GM19351 (cell line): ENCODE measurements around the gene OR52E6.
A peak's percentile ranks its signal among the peaks of the same experiment; 100 is the strongest.

Experiments
- ATAC-seq: cut with Tn5 transposase; IDR thresholded peaks from one replicate; pipeline ENCODE4 v1.9.1; 2021; ENCODE audit warnings: mild to moderate bottlenecking, moderate library complexity; ENCODE audit not compliant: unreplicated experiment

OR52E6 gene

GRCh38 chr11:5841797-5842196, at the start of gene OR52E6:
TSS of gene OR52E6 (minus strand) at chr11:5841897. CDS start at chr11:5841897, 0 bp downstream.
- ATAC-seq, result no peak

GRCh38 chr11:5891216-5891800, 49.6 kb upstream of the OR52E6 start:
- no peak for ATAC-seq

- ATAC-seq, result no peak
Measured at GRCh38 chr11:5887661-5888060, 46.0 kb upstream of the OR52E6 start.

- no peak for ATAC-seq
Measured at GRCh38 chr11:5887172-5887571, 45.5 kb upstream of the OR52E6 start.

GRCh38 chr11:5881756-5882155, 40.1 kb upstream of the OR52E6 start:
- no peak for ATAC-seq

GRCh38 chr11:5880329-5880728, 38.6 kb upstream of the OR52E6 start, which contains the start of gene OR52E4:
TSS of gene OR52E4 (plus strand) at chr11:5880629. CDS start at chr11:5884293, 3,664 bp downstream.
- ATAC-seq, result no peak

- no peak for ATAC-seq
Measured at GRCh38 chr11:5878564-5878963, 36.9 kb upstream of the OR52E6 start.

- ATAC-seq, result no peak
Measured at GRCh38 chr11:5865826-5866225, 24.1 kb upstream of the OR52E6 start.

- no peak for ATAC-seq
Measured at GRCh38 chr11:5857590-5857989, 15.9 kb upstream of the OR52E6 start, which contains the start of gene OR52E8. TSS of gene OR52E8 (minus strand) at chr11:5857690. CDS start at chr11:5857690, 0 bp downstream.

- no peak for ATAC-seq
Measured at GRCh38 chr11:5851002-5851401, 9.3 kb upstream of the OR52E6 start.

- ATAC-seq, result no peak
Measured at GRCh38 chr11:5847711-5848110, 6.0 kb upstream of the OR52E6 start.

GRCh38 chr11:5846701-5847100, 5.0 kb upstream of the OR52E6 start:
- no peak for ATAC-seq

- ATAC-seq, result no peak
Measured at GRCh38 chr11:5837695-5838094, 4.0 kb downstream of the OR52E6 start.

GRCh38 chr11:5833446-5833845, 8.3 kb downstream of the OR52E6 start:
- ATAC-seq, result no peak

- no peak for ATAC-seq
Measured at GRCh38 chr11:5831196-5831829, 10.4 kb downstream of the OR52E6 start.

- ATAC-seq, result peak; percentile 57
Measured at GRCh38 chr11:5818245-5818886, 23.3 kb downstream of the OR52E6 start.

- peak; percentile 55 for ATAC-seq
Measured at GRCh38 chr11:5815534-5815933, 26.2 kb downstream of the OR52E6 start.

- ATAC-seq, result no peak
Measured at GRCh38 chr11:5809905-5810795, 31.5 kb downstream of the OR52E6 start.

GRCh38 chr11:5809122-5809519, 32.6 kb downstream of the OR52E6 start:
- ATAC-seq, result peak; percentile 38

GRCh38 chr11:5808500-5809121, 33.1 kb downstream of the OR52E6 start, which contains the start of gene OR52N2:
TSS of gene OR52N2 (plus strand) at chr11:5808924. CDS start at chr11:5820336, 11,412 bp downstream.
- peak; percentile 96 for ATAC-seq
